WTC11 (cell line): ENCODE data around the gene PCDH20. TPM values are rescaled to one million over a fixed set of nuclear protein-coding genes. Genes with fewer than 3 reads are reported as not detected.

Experiments used
- ATAC-seq: fragments of 200-7000 bp; cut with Tn5 transposase; 2 replicates; pipeline ENCODE4 v1.10.0; 2021; ENCODE audit warnings: mild to moderate bottlenecking, moderate library complexity
- CTCF ChIA-PET: fragments of 300-600 bp; sonication (Branson Sonifier 250); formaldehyde crosslinking; loops from one replicate; lab custom pipeline; 2021; ENCODE audit warnings: antibody characterized with exemption; lab: Charles Lee
- POLR2A ChIA-PET: fragments of 350-600 bp; sonication (Branson Sonifier 250); formaldehyde crosslinking; loops from one replicate; lab custom pipeline; 2021; ENCODE audit warnings: antibody characterized with exemption; lab: Charles Lee
- DNase-seq: peaks from one replicate; pipeline ENCODE4 v3.0.0; 2021; ENCODE audit warnings: low spot score
- H3K27ac Mint-ChIP-seq: 2 replicates; pipeline ENCODE4 v1.8.0; 2021; ENCODE audit warnings: mixed read lengths
- H3K27me3 Mint-ChIP-seq: 2 replicates; pipeline ENCODE4 v1.8.0; 2021; ENCODE audit warnings: low read depth, mild to moderate bottlenecking, moderate library complexity, mixed read lengths
- H3K36me3 Mint-ChIP-seq: 2 replicates; pipeline ENCODE4 v1.8.0; 2021; ENCODE audit warnings: mixed read lengths
- H3K4me1 Mint-ChIP-seq: 2 replicates; pipeline ENCODE4 v1.8.0; 2022; ENCODE audit warnings: mixed read lengths
- H3K4me3 Mint-ChIP-seq: 2 replicates; pipeline ENCODE4 v1.8.0; 2021; ENCODE audit warnings: mild to moderate bottlenecking, moderate library complexity, mixed read lengths
- H3K9me3 Mint-ChIP-seq: 2 replicates; pipeline ENCODE4 v1.8.0; 2021; ENCODE audit warnings: mixed read lengths
- CTCF ChIP-seq: fragments of 200-600 bp; IDR thresholded peaks from 2 replicates; pipeline ENCODE4 v1.8.0; 2022; ENCODE audit warnings: antibody characterized with exemption
- E2F4 ChIP-seq: sonication (generic); formaldehyde crosslinking; IDR thresholded peaks from 2 replicates; pipeline ENCODE4 v1.8.1; 2022; ENCODE audit warnings: low read depth, mild to moderate bottlenecking, moderate library complexity, missing genetic modification reagents, borderline replicate concordance
- EMX1 ChIP-seq: fragments of 250-450 bp; sonication (Bioruptor Pico); IDR thresholded peaks from 2 replicates; pipeline ENCODE4 v1.8.0; 2021; ENCODE audit warnings: mild to moderate bottlenecking
- FOXK1 ChIP-seq: sonication (generic); formaldehyde crosslinking; IDR thresholded peaks from 2 replicates; pipeline ENCODE4 v1.8.0; 2022; ENCODE audit warnings: mild to moderate bottlenecking, moderate library complexity, missing genetic modification reagents
- FOXP1 ChIP-seq: sonication (generic); formaldehyde crosslinking; IDR thresholded peaks from 2 replicates; pipeline ENCODE4 v1.8.0; 2022; ENCODE audit warnings: missing genetic modification reagents, mild to moderate bottlenecking, moderate library complexity, borderline replicate concordance
- GRHL2 ChIP-seq: fragments of 250-450 bp; sonication (Bioruptor Pico); IDR thresholded peaks from 2 replicates; pipeline ENCODE4 v1.8.0; 2022; ENCODE audit warnings: mild to moderate bottlenecking, moderate library complexity; ENCODE audit not compliant: insufficient replicate concordance, severe bottlenecking
- GTF2I ChIP-seq: fragments of 250-450 bp; sonication (Bioruptor Pico); conservative IDR thresholded peaks from 2 replicates; pipeline ENCODE4 v1.4.0; 2021; ENCODE audit warnings: mild to moderate bottlenecking
- KAT7 ChIP-seq: sonication (generic); formaldehyde crosslinking; IDR thresholded peaks from 2 replicates; pipeline ENCODE4 v1.8.1; 2023; ENCODE audit warnings: missing genetic modification reagents, mild to moderate bottlenecking, borderline replicate concordance
- MLX ChIP-seq: sonication (generic); formaldehyde crosslinking; IDR thresholded peaks from 2 replicates; pipeline ENCODE4 v1.8.1; 2023; ENCODE audit warnings: mild to moderate bottlenecking, missing genetic modification reagents, moderate library complexity
- NFYB ChIP-seq: sonication (generic); formaldehyde crosslinking; conservative IDR thresholded peaks from 2 replicates; pipeline ENCODE4 v1.8.0; 2022; ENCODE audit warnings: low read depth, missing genetic modification reagents
- NR1H2 ChIP-seq: sonication (generic); formaldehyde crosslinking; IDR thresholded peaks from 2 replicates; pipeline ENCODE4 v1.9.0; 2021; ENCODE audit warnings: mild to moderate bottlenecking, moderate library complexity, missing genetic modification reagents
- PREB ChIP-seq: sonication (generic); formaldehyde crosslinking; IDR thresholded peaks from 2 replicates; pipeline ENCODE4 v1.8.1; 2022; ENCODE audit warnings: mild to moderate bottlenecking, missing genetic modification reagents, moderate library complexity, borderline replicate concordance
- RELA ChIP-seq: sonication (generic); formaldehyde crosslinking; IDR thresholded peaks from 2 replicates; pipeline ENCODE4 v1.8.1; 2022; ENCODE audit warnings: missing genetic modification reagents, mild to moderate bottlenecking, borderline replicate concordance
- ZNF281 ChIP-seq: sonication (generic); formaldehyde crosslinking; IDR thresholded peaks from 2 replicates; pipeline ENCODE4 v1.8.0; 2023; ENCODE audit warnings: mild to moderate bottlenecking, missing genetic modification reagents
- ZNF512 ChIP-seq: sonication (generic); formaldehyde crosslinking; IDR thresholded peaks from 2 replicates; pipeline ENCODE4 v1.8.1; 2022; ENCODE audit warnings: missing genetic modification reagents, borderline replicate concordance
- total RNA-seq: library from RNA; stranded (reverse); gene quantifications from 3 replicates; pipeline ENCODE4 v1.2.3, GENCODE V29; 2021

PCDH20 gene
- total RNA-seq, 1 experiment from 2014 or later, result 1.3 TPM

GRCh38 chr13:61396121-61396520 lies 19.5 kb downstream of the PCDH20 start (continued):
- no peak for TF ChIP-seq CTCF
- no peak for TF ChIP-seq RELA (CRISPR knock-in tag)
- TF ChIP-seq PREB (CRISPR knock-in tag), result no peak
- no peak for TF ChIP-seq KAT7 (CRISPR knock-in tag)
- no peak for TF ChIP-seq GRHL2 (CRISPR knock-in tag)
- TF ChIP-seq FOXP1, result no peak
- no peak for TF ChIP-seq EMX1 (CRISPR knock-in tag)
- no peak for TF ChIP-seq NFYB (CRISPR knock-in tag)
- TF ChIP-seq ZNF281 (CRISPR knock-in tag), result no peak
- TF ChIP-seq ZNF512, result no peak
- no peak for TF ChIP-seq GTF2I (CRISPR knock-in tag)
- no peak for TF ChIP-seq FOXK1

- Mint-ChIP-seq H3K27ac (no peak overlapping the region), H3K4me3 (no peak overlapping the region), H3K36me3 (no peaks in the 10 kb centered on the region), H3K27me3 (no peaks in the 10 kb centered on the region), H3K4me1 (peaks cover 10% of the 10 kb centered on the region), H3K9me3 (no peaks in the 10 kb centered on the region)
- TF ChIP-seq E2F4 (CRISPR knock-in tag), result no peak
- no peak for TF ChIP-seq NR1H2 (CRISPR knock-in tag)
- ChIA-PET CTCF (no interaction called here), POLR2A (no interaction called here)
- DNase-seq (no peak), ATAC-seq (no peak)
Measured at GRCh38 chr13:61391426-61391825, 24.2 kb downstream of the PCDH20 start.

GRCh38 chr13:61387694-61388093 lies 28.0 kb downstream of the PCDH20 start:
- H3K4me3 Mint-ChIP-seq, result no peak overlapping the region
- H3K36me3 Mint-ChIP-seq, result no peaks in the 10 kb centered on the region
- ChIA-PET POLR2A (no interaction called here), CTCF (no interaction called here)
- no peak for TF ChIP-seq MLX (CRISPR knock-in tag)
- ATAC-seq (no peak), DNase-seq (no peak)
- H3K9me3 Mint-ChIP-seq, result no peaks in the 10 kb centered on the region
- no peaks in the 10 kb centered on the region for H3K27me3 Mint-ChIP-seq
- H3K27ac Mint-ChIP-seq, result no peak overlapping the region
- H3K4me1 Mint-ChIP-seq, result no peaks in the 10 kb centered on the region
